Measurements from ENCODE around the gene SARS1. TPM values are rescaled to one million over a fixed set of nuclear protein-coding genes. Genes with fewer than 3 reads are reported as not detected.

Gene SARS1
- total and polyA plus RNA-seq, 2 donors (not counting 1 experiment from before 2014, with no cell fraction given) = 237 to 437 TPM

- TF ChIP-seq CTCF (conservative IDR thresholded peaks at IDR 0.05 in 1 of 2, IDR thresholded peaks at IDR 0.05 in 1 of 2; ENCODE audit: low read depth in 1 of 2, low read length in 2 of 2) = no peak
- no peak for TF ChIP-seq EZH2 (IDR thresholded peaks at IDR 0.05; ENCODE audit: low read length, missing control alignments)
- Histone ChIP-seq H3K9me3 (ENCODE audit: control insufficient read depth, insufficient read depth, low read depth, low read length) (no peaks in the 10 kb centered on the region), H3K4me1 (ENCODE audit: control insufficient read depth, extremely low read depth, insufficient read depth, low read length) (peaks cover 10% of the 10 kb centered on the region), H3K79me2 (ENCODE audit: control insufficient read depth, insufficient read depth, low read length) (peaks cover 22% of the 10 kb centered on the region), H3K9ac (ENCODE audit: insufficient read depth, low read length) (no peak overlapping the region), H3K4me2 (ENCODE audit: extremely low read depth, insufficient read depth, low read length) (no peak overlapping the region), H3K4me3 (replicated peaks in 1 of 4; ENCODE audit: control extremely low read depth in 1 of 4, insufficient read depth in 1 of 4, low read depth in 3 of 4, low read length in 4 of 4) (no peak overlapping the region), H3K27me3 (ENCODE audit: control insufficient read depth, insufficient read depth, low read length) (no peaks in the 10 kb centered on the region), H2AFZ (ENCODE audit: low read length) (no peak overlapping the region), H3K27ac (ENCODE audit: insufficient read depth, low read length) (no peak overlapping the region), H3K36me3 (ENCODE audit: control insufficient read depth, insufficient read depth, low read length) (no peaks in the 10 kb centered on the region), H4K20me1 (ENCODE audit: control insufficient read depth, extremely low read depth, insufficient read depth, low read length) (no peaks in the 10 kb centered on the region)
- DNase-seq (ENCODE audit: low read depth in 2 of 2) = no peak
These were observed 66.0 kb downstream of the SARS1 start for GRCh38 chr1:109279615-109280278.

- TF ChIP-seq EZH2 (IDR thresholded peaks at IDR 0.05; ENCODE audit: low read length, missing control alignments) (no peak), CTCF (conservative IDR thresholded peaks at IDR 0.05 in 1 of 2, IDR thresholded peaks at IDR 0.05 in 1 of 2; ENCODE audit: low read depth in 1 of 2, low read length in 2 of 2) (no peak)
- peaks cover 3% of the 10 kb centered on the region for H3K4me1 ChIP-seq (ENCODE audit: control insufficient read depth, extremely low read depth, insufficient read depth, low read length)
- no peak overlapping the region for H3K9ac ChIP-seq (ENCODE audit: insufficient read depth, low read length)
- H3K79me2 ChIP-seq (ENCODE audit: control insufficient read depth, insufficient read depth, low read length) = peaks cover 22% of the 10 kb centered on the region
- no peaks in the 10 kb centered on the region for H3K9me3 ChIP-seq (ENCODE audit: control insufficient read depth, insufficient read depth, low read depth, low read length)
- H4K20me1 ChIP-seq (ENCODE audit: control insufficient read depth, extremely low read depth, insufficient read depth, low read length) = no peaks in the 10 kb centered on the region
- H3K4me3 ChIP-seq (replicated peaks in 1 of 4; ENCODE audit: control extremely low read depth in 1 of 4, insufficient read depth in 1 of 4, low read depth in 3 of 4, low read length in 4 of 4) = no peak overlapping the region
- no peak overlapping the region for H3K4me2 ChIP-seq (ENCODE audit: extremely low read depth, insufficient read depth, low read length)
- no peak overlapping the region for H2AFZ ChIP-seq (ENCODE audit: low read length)
- H3K27me3 ChIP-seq (ENCODE audit: control insufficient read depth, insufficient read depth, low read length) = no peaks in the 10 kb centered on the region
- DNase-seq (ENCODE audit: low read depth in 2 of 2) = no peak
- H3K27ac ChIP-seq (ENCODE audit: insufficient read depth, low read length) = no peak overlapping the region
- H3K36me3 ChIP-seq (ENCODE audit: control insufficient read depth, insufficient read depth, low read length) = no peaks in the 10 kb centered on the region
These were observed 67.1 kb downstream of the SARS1 start for GRCh38 chr1:109280862-109281261.

GRCh38 chr1:109281680-109282496 is 68.2 kb downstream of the SARS1 start:
- Histone ChIP-seq H3K4me2 (ENCODE audit: extremely low read depth, insufficient read depth, low read length) (peak overlapping the region; percentile 97), H3K27me3 (ENCODE audit: control insufficient read depth, insufficient read depth, low read length) (no peaks in the 10 kb centered on the region), H3K9me3 (ENCODE audit: control insufficient read depth, insufficient read depth, low read depth, low read length) (no peaks in the 10 kb centered on the region), H3K27ac (ENCODE audit: insufficient read depth, low read length) (peak overlapping the region; percentile 80), H3K79me2 (ENCODE audit: control insufficient read depth, insufficient read depth, low read length) (peaks cover 22% of the 10 kb centered on the region), H3K9ac (ENCODE audit: insufficient read depth, low read length) (peak overlapping the region; percentile 9), H2AFZ (ENCODE audit: low read length) (peak overlapping the region; percentile 11), H3K4me3 (replicated peaks in 1 of 4; ENCODE audit: control extremely low read depth in 1 of 4, insufficient read depth in 1 of 4, low read depth in 3 of 4, low read length in 4 of 4) (peak overlapping the region; percentile 74 to 85 (median 76)), H3K4me1 (ENCODE audit: control insufficient read depth, extremely low read depth, insufficient read depth, low read length) (peaks cover 2% of the 10 kb centered on the region), H3K36me3 (ENCODE audit: control insufficient read depth, insufficient read depth, low read length) (no peaks in the 10 kb centered on the region), H4K20me1 (ENCODE audit: control insufficient read depth, extremely low read depth, insufficient read depth, low read length) (no peaks in the 10 kb centered on the region)
- DNase-seq (ENCODE audit: low read depth in 2 of 2) = peak in 1 of 2 donors; percentile 43
- TF ChIP-seq CTCF (conservative IDR thresholded peaks at IDR 0.05 in 1 of 2, IDR thresholded peaks at IDR 0.05 in 1 of 2; ENCODE audit: low read depth in 1 of 2, low read length in 2 of 2) = no peak
- TF ChIP-seq EZH2 (IDR thresholded peaks at IDR 0.05; ENCODE audit: low read length, missing control alignments) = no peak
